TTC549 (cell line): Measurements from ENCODE around the gene APOBEC4.
"Not testable (repeated sequence)": the region's sequence is repeated elsewhere in the genome, so short reads cannot be mapped to it uniquely, and the experiment has no call there.

ENCODE experiments used
- FAIRE-seq: peaks from 2 replicates; lab custom pipeline; 2012; peaks lifted over from hg19 to GRCh38; lab: Jason Lieb, UNC

The APOBEC4 gene

DNA sequence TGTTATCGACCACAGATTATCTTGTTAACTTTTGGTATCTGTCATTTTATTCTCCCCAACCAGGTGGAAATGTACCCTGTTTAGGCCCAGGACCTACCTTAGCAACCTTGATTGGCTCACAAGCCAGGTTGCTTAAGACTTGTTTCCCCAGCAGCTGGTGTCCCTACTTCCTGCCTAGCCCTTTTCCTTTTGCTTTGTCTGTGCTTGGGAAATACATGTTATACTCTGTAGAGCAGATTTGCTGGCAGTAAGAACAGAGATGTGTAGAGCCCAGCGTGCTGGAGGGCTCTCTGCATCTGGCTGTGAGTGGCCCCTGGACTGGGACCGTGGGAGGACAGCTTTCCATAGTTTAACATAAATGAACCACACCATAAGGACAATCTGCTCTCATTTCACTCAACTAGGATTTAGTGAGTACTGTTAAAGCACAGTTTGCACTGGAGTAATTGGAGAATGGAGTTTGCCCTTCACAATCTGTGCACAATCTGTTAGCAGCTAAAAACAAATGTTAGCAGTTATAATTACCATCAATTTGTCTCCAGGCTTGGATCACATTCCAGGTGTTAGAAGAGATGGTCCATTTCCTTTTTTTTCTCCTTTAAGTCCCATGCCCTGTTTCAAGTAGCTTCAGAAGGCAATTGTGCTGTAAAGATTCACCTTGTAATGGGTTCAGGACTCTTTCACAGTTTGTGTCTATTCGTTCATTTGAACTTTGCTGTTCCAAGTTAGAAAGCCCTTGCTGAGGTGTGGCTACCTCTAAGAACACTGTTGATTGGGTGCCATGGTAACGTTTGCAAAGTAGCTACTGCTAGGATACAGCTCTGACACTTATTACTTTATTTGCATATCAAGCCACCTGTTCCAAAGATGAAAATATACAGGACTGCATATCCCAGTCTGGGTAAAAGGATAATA lies at the start of gene APOBEC4:
TSS of gene APOBEC4 (minus strand) at position 770 of the 915 bp plus-strand sequence. CDS start 4,535 bp downstream, outside the sequence.
- FAIRE-seq = no peak

DNA sequence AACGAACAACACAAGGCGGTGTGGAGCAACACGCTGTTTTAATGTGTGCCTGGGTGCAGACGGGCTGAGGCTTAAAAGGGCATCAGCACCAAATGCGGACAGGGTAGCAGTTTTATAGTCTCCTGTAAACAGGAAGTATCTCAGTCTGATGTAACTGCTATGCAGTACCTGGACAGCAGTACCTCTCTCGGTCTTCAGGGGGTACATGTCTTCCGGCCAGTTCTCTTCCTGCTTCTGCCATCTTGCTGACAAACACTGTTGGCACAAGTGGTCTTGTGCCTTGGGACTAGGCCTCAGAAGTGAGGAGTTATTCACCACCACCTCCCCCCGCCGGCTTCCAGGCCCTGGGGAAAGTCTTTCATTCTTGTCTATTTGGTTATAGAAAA lies 49.7 kb upstream of the APOBEC4 start:
- FAIRE-seq = no peak

- no peak for FAIRE-seq
These were observed 49.1 kb upstream of the APOBEC4 start for GRCh38 chr1:183702087-183702812.

- FAIRE-seq = no peak
These were observed 46.6 kb upstream of the APOBEC4 start for GRCh38 chr1:183699616-183700160.

DNA sequence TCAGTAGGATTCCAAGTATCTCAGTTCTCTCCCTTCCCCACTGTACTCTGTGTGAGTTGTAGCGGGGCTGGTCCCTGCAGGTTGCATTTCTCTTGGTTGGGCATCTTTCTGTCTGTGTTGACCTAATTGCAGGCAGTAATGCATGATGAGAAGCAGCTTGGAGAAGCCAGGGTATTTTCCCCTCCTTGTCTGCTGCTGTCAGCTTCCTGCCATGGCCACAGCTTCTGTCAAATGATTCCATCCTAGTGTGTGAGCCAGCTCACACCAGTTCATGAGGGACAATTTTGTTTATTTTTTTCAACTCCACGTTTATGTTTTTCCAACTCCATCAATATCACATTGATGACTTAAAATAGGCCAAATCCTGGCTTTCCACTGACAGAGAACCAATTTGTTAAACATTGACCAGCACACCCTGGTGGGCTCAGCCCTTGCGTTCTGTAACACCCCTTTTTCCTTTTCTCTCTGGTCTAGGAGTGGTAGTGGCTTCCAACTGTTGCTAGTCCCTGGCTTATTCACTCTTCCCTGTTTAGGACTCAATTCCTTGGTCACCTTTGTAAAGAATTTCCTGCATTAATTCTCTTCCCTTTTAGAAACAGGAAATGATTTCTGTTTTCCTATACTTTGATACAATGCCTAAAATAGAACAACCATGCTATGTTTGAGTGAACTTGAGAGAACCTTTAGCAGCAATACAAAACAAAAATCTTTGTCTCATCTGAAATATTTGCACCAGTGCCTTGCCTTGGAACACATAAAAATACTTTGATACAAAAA lies 44.9 kb upstream of the APOBEC4 start:
- FAIRE-seq = no peak

DNA sequence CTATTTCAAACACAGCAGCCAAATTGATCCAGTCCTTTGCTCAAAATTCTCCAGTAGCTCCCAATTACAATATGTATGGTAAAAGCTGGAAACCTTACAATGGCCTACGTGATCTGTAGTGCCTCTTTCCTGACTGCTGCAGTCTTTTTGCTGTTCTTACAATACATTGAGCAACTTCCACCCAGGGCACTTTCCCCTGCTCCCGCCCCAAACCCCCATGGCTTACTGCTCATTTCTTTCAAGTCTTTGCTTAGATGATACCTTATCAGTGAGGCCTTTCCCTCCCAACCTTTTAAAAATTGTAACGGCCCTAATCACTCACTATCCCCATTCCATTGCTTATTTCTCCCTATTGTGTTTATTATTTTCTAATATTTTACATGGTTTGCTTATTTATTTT lies 43.9 kb upstream of the APOBEC4 start:
- FAIRE-seq = no peak

DNA sequence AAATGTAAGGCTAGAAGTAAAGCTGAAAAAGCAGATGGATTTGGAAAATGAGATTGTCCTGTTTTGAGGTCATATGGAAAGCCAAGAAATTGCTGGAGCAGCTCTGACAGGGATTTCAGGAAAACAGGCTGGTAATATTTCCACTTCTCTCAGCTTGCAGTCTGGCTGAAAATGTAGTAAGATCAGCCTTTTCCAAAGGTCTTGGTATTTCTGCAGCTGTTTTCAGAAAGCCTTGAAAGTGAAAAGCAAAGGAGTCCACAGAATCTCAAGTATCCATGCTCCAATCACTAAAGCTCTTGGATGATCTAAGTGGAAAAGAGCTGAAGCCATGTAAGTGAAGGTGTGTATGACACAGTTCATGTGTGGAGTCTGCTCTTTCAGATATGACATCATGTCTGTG lies 41.6 kb upstream of the APOBEC4 start:
- FAIRE-seq = no peak

DNA sequence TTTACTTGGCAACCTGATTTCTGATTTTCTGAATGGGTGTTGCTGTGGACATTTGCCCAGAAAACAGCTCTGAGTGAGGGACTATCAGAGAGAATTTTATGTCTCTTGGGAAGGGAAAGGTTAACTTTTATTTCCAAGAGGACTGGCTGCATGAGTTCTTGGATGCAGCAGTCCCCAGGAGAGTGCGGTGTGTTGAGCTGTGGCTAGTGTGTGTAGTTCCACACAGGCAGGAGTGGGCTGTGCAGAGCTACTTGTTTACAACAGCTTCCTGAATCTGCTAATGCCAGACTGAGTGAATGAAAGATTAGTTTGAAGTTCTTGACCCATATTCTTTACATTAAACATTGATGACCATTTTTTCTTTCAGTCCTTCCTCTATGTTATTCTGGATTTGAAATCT lies 41.0 kb upstream of the APOBEC4 start:
- peak; percentile 9 for FAIRE-seq

DNA sequence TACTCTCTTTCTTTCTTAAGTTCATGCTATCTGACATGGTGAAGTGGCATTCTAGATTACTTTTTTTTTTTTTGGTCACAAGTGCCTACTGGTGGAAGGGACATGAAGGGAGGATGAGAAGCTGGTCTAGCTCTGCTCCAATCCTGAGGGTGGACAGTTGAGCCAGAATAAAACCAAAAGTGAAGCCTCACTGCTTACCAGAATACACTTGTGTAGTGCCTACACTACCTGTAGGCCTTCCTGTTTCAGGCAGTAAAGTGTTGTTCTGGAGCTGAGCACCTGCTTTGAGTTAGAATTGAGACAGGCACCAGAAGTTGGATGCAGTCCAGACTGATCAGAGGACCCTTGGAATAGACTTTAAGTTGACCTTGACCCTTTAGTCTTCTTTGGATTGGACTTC lies 40.4 kb upstream of the APOBEC4 start:
- no peak for FAIRE-seq

GRCh38 chr1:183689762-183690204 lies 36.7 kb upstream of the APOBEC4 start:
- FAIRE-seq = no peak

DNA sequence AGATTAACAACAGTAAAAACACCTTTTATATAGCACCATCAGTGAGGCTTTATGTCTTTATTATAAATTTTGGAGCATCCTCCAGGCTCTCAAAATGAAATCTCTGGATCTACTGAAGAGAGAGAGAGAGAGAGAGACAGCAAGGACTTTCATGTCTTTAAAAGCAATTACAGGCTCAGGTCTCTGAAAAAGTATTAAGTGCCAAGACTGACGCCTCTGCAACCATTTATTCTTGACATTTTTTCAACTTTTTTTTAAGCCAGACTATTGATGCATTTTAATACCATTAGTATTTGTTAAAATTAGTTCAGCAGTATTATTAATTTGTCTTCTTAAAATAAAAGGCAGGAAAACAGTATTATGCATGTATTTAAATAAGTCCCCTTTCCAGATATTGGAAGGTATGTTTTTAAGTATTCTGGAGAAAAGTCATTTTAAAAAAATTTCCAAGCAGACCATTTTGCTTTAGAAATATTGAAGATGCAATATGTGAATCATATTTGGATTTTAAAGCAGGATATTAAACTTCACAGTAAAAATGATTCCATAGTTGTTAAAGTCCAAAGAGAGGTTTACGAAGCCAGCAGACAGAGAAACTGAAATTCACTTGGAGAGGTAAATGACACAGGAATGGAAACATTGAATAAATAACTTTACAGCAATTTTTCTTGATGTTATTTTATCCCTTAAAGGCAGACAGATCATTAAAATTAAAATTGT lies 35.4 kb upstream of the APOBEC4 start:
- FAIRE-seq = peak; percentile 73

DNA sequence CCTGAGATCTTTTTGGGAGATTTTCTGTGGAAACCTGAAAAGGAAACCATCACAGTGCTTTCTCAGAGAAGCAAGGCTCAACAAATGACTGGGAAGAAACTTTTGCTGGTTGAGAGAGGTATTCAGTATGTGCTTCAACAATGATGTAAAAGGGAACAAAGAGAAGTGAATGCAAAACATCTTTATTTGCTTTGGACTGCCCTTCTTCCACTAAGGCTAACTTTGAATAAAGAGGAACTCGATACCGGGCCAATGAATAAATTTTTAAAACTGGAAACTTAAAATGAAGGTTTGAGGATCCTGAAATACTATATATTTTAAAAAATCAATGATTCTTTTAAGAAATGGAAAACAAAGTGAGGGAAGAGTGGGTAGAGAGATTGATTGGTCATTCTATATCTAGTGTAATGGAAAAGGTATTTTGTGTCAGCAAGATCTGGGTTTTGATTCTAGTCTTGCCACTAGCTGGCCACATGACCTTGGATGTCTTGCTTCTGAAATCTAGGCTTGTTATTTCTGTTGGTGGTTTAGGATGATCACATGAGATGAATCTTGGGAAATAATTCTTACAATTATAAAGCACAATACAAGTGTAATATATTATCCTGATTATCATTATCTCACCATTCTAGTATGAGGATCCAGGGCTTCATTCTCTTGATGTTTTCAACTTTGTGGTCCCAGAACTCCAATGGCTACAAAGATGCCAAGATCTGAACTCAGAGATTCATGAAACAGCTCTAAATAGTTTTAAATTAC lies 34.6 kb upstream of the APOBEC4 start:
- peak; percentile 28 for FAIRE-seq

GRCh38 chr1:183686229-183686628 lies 33.1 kb upstream of the APOBEC4 start:
- FAIRE-seq = no peak

GRCh38 chr1:183685112-183685713 lies 32.1 kb upstream of the APOBEC4 start:
- peak; percentile 98 for FAIRE-seq

- FAIRE-seq = not testable (repeated sequence)
These were observed 26.2 kb upstream of the APOBEC4 start for GRCh38 chr1:183679363-183679762.

DNA sequence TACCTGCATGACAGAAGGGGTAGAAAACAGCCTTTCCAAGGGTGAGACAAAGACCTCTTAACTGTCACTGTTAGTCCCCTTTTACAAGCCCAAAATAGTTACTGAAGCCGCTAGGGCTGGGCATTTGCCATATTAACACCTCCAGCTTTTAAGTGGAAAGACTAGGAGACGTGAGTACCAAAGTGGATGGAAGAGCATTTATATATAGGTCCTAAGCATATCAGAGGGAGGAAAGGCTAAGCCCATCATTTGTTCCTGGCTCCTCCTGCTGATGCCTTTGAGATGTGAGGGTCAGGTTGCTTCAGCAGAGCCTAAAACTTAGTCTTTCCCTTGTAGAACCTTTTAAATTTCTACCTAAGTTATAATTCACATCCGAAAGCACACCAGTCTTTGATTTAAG lies 25.7 kb upstream of the APOBEC4 start:
- FAIRE-seq = no peak

DNA sequence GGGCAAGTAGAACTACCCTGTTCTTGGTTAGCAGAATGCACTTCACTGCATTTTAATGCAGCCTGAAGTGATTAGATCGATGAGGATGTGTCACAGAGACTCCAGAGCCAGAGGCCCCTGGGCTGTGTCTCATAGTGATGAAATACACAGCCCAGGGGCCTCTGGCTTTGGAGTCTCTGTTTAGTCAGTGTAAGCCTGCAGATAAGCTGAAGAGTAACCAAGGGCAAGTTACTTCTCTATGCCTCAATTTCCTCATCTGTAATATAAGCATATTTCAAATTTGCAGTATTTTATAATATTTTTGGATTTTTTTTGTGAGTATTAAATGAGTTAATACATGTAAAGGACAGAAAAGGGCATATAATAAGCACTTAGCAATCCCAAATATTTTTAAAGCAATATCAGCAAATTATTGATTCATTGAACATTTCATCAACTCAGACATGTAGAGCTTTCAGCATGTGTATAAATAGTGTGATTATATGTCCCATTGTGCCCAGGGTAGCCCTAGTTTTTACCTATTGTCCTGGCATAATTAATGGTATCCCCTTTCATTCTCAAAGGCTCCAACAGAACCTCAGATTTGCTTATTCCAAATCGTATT lies 23.6 kb upstream of the APOBEC4 start:
- FAIRE-seq = peak; percentile 31

- peak; percentile 72 for FAIRE-seq
These were observed 22.9 kb upstream of the APOBEC4 start for GRCh38 chr1:183675883-183676585.

GRCh38 chr1:183675381-183675780 lies 22.3 kb upstream of the APOBEC4 start:
- FAIRE-seq = no peak
